GM12874 (cell line): ENCODE results near the gene KDM6A.

Experiments used
- TF ChIP-seq, protein P1 (sequence below): IDR thresholded peaks from 2 replicates; pipeline ENCODE4 v1.5.1; 2011; ENCODE audit warnings: low read depth, mild to moderate bottlenecking, control low read depth, low read length, moderate library complexity; ENCODE audit not compliant: insufficient read depth

KDM6A gene

GRCh38 chrX:44878780-44879179, 5.8 kb downstream of the KDM6A start:
- TF ChIP-seq, protein P1, sequence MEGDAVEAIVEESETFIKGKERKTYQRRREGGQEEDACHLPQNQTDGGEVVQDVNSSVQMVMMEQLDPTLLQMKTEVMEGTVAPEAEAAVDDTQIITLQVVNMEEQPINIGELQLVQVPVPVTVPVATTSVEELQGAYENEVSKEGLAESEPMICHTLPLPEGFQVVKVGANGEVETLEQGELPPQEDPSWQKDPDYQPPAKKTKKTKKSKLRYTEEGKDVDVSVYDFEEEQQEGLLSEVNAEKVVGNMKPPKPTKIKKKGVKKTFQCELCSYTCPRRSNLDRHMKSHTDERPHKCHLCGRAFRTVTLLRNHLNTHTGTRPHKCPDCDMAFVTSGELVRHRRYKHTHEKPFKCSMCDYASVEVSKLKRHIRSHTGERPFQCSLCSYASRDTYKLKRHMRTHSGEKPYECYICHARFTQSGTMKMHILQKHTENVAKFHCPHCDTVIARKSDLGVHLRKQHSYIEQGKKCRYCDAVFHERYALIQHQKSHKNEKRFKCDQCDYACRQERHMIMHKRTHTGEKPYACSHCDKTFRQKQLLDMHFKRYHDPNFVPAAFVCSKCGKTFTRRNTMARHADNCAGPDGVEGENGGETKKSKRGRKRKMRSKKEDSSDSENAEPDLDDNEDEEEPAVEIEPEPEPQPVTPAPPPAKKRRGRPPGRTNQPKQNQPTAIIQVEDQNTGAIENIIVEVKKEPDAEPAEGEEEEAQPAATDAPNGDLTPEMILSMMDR: no peak

- TF ChIP-seq, protein P1: no peak
Observed at GRCh38 chrX:44881549-44881948, 8.6 kb downstream of the KDM6A start.

DNA sequence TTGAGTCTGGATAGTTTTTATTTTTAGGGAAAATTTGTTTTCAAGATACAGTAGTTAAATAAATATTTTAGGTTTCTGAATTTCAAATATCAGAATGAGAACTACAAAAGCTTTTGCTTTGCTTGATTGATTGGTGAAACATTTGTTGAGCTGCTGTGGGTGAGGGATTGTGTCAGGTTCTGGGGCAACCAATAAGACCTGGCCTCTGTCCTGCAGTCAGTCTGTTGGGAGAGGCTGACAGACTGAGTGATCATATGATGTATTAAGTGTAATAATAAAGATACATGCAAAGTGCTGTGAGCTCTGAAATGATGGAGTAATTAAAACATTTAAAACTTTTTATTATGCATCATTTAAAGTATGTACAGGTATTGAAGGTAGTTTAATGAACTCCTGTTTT, 9.6 kb downstream of the KDM6A start:
- TF ChIP-seq, protein P1: no peak

- TF ChIP-seq, protein P1: no peak
Observed at GRCh38 chrX:44884944-44885343, 12.0 kb downstream of the KDM6A start.

GRCh38 chrX:44889824-44890223, 16.8 kb downstream of the KDM6A start:
- TF ChIP-seq, protein P1: no peak

GRCh38 chrX:44890247-44890646, 17.3 kb downstream of the KDM6A start:
- TF ChIP-seq, protein P1: no peak

- TF ChIP-seq, protein P1: no peak
Observed at GRCh38 chrX:44891642-44892041, 18.7 kb downstream of the KDM6A start.

DNA sequence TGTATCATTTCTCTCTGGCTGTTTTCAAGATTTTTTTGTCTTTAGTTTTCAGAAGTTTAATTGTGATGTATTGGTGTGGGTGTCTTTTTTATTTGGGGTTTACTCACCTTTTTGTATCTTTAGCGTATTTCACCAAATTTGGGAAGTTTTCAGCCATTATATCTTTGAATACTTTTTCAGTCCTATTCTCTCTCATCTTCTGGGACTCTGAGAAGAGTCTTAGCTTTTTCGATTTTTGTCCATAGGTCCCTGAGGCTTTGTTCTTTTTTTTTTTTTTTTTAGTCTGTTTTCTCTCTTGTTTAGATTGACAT, 23.8 kb downstream of the KDM6A start:
- TF ChIP-seq, protein P1: no peak
